SK-N-SH (cell line): ENCODE results near the gene AGO4. TPM values are rescaled to one million over a fixed set of nuclear protein-coding genes. Genes with fewer than 3 reads are reported as not detected.

Experiments used
- CTCF ChIA-PET: fragments of 300-600, 350-600 bp; formaldehyde crosslinking; extraction: SDS; loops from one replicate; lab custom pipeline; 2021; lab: Yijun Ruan, JAX
- POLR2A ChIA-PET: fragments of 350-600 bp; sonication (Branson Sonifier 250); formaldehyde crosslinking; extraction: SDS; loops from one replicate; lab custom pipeline; 2020; ENCODE audit warnings: antibody characterized with exemption, inconsistent platforms; lab: Yijun Ruan, JAX
- DNase-seq: peaks from one replicate; pipeline ENCODE4 v3.0.0; 2012
- H2AFZ ChIP-seq: fragments of 200-600 bp; sonication (generic); 2 replicates; pipeline ENCODE4 v1.8.1; 2016; ENCODE audit warnings: antibody characterized with exemption, mild to moderate bottlenecking, low read depth
- H3F3A ChIP-seq: fragments of 200-600 bp; sonication (generic); replicated peaks from 2 replicates; pipeline ENCODE3; 2016; ENCODE audit warnings: antibody characterized with exemption, mild to moderate bottlenecking; ENCODE audit not compliant: insufficient read depth
- H3K27ac ChIP-seq, 2 experiments: fragments of 200-500 bp in 1 of 2; fragments of 200-600 bp in 1 of 2; sonication (Bioruptor generic) in 1 of 2; sonication (generic), shearing (Covaris generic) in 1 of 2; 2 replicates each; pipeline versions ENCODE4 v1.5.1 to v1.6.1; 2014 to 2016; ENCODE audit warnings: low read depth in 2 of 2, inconsistent platforms in 1 of 2, low read length in 1 of 2, mild to moderate bottlenecking in 1 of 2, mixed read lengths in 1 of 2
- H3K27me3 ChIP-seq: fragments of 200-600 bp; sonication (generic), shearing (Covaris generic); 2 replicates; pipeline ENCODE4 v1.6.1; 2016; ENCODE audit warnings: mixed run types; ENCODE audit not compliant: insufficient read depth
- H3K36me3 ChIP-seq, 2 experiments: fragments of 200-500 bp in 1 of 2; fragments of 200-600 bp in 1 of 2; sonication (Bioruptor generic) in 1 of 2; sonication (generic) in 1 of 2; replicated peaks in 1 of 2; 2 replicates each; pipeline versions ENCODE3 to v1.5.1; 2014 to 2016; ENCODE audit warnings: low read length in 1 of 2, mild to moderate bottlenecking in 1 of 2; ENCODE audit not compliant: insufficient read depth in 2 of 2, control insufficient read depth in 1 of 2
- H3K4me1 ChIP-seq, 2 experiments: fragments of 200-500 bp in 1 of 2; fragments of 200-600 bp in 1 of 2; sonication (Bioruptor generic) in 1 of 2; sonication (generic), shearing (Covaris generic) in 1 of 2; 2 replicates each; pipeline versions ENCODE4 v1.5.1 to v1.6.1; 2014 to 2016; ENCODE audit warnings: low read depth in 1 of 2, low read length in 1 of 2, mixed run types in 1 of 2; ENCODE audit not compliant: insufficient read depth in 2 of 2, control insufficient read depth in 1 of 2
- H3K4me2 ChIP-seq: fragments of 200-600 bp; sonication (generic), shearing (Covaris generic); 2 replicates; pipeline ENCODE4 v1.6.1; 2017; ENCODE audit warnings: mixed run types
- H3K4me3 ChIP-seq, 2 experiments: fragments of 200-500 bp in 1 of 2; fragments of 200-600 bp in 1 of 2; sonication (Bioruptor generic) in 1 of 2; sonication (generic), shearing (Covaris generic) in 1 of 2; 2 replicates each; pipeline versions ENCODE4 v1.5.1 to v1.8.1; 2014 to 2016; ENCODE audit warnings: low read depth in 2 of 2, inconsistent platforms in 1 of 2, low read length in 1 of 2, mild to moderate bottlenecking in 1 of 2, mixed read lengths in 1 of 2, moderate library complexity in 1 of 2
- H3K79me2 ChIP-seq: fragments of 200-600 bp; sonication (generic); 2 replicates; pipeline ENCODE4 v1.8.1; 2017; ENCODE audit warnings: mild to moderate bottlenecking; ENCODE audit not compliant: insufficient read depth
- H3K9ac ChIP-seq: fragments of 200-600 bp; sonication (generic); 2 replicates; pipeline ENCODE4 v1.6.1; 2017; ENCODE audit warnings: mixed run types
- H3K9me2 ChIP-seq: fragments of 200-600 bp; sonication (generic); 2 replicates; pipeline ENCODE4 v1.6.1; 2017; ENCODE audit warnings: mixed run types
- H3K9me3 ChIP-seq: fragments of 200-600 bp; sonication (generic); 2 replicates; pipeline ENCODE4 v1.6.1; 2017; ENCODE audit warnings: mixed run types, mild to moderate bottlenecking, moderate library complexity
- H4K20me1 ChIP-seq: fragments of 200-600 bp; sonication (generic); 2 replicates; pipeline ENCODE4 v1.6.1; 2017; ENCODE audit warnings: mild to moderate bottlenecking, mixed run types; ENCODE audit not compliant: insufficient read depth
- CHD2 ChIP-seq: fragments of 150-350 bp; IDR thresholded peaks from 2 replicates; pipeline ENCODE4 v1.6.1; 2018; ENCODE audit warnings: low read length; ENCODE audit not compliant: partially characterized antibody
- CTCF ChIP-seq: fragments of 200-600 bp; sonication (generic); IDR thresholded peaks from 2 replicates; pipeline ENCODE4 v1.6.1; 2017; ENCODE audit warnings: antibody characterized with exemption, mild to moderate bottlenecking, moderate library complexity
- EP300 ChIP-seq, 2 experiments: IDR thresholded peaks; 2 replicates each; pipeline versions ENCODE4 v1.4.0 to v1.6.1; 2012; ENCODE audit warnings: borderline replicate concordance in 1 of 2, low read depth in 1 of 2, low read length in 1 of 2
- FOSL2 ChIP-seq: IDR thresholded peaks from 2 replicates; pipeline ENCODE4 v1.4.0; 2012; ENCODE audit warnings: low read depth, mild to moderate bottlenecking, moderate library complexity, borderline replicate concordance
- FOXJ3 ChIP-seq: sonication (generic); formaldehyde crosslinking; IDR thresholded peaks from 2 replicates; pipeline ENCODE4 v1.5.1; 2020; ENCODE audit warnings: mild to moderate bottlenecking, missing genetic modification reagents
- GABPA ChIP-seq: IDR thresholded peaks from 2 replicates; pipeline ENCODE4 v1.4.0; 2012; ENCODE audit warnings: low read depth, mild to moderate bottlenecking
- GATA2 ChIP-seq: sonication (generic); formaldehyde crosslinking; IDR thresholded peaks from 2 replicates; pipeline ENCODE4 v1.5.0; 2020; ENCODE audit warnings: mild to moderate bottlenecking, missing genetic modification reagents
- IRF3 ChIP-seq: fragments of 150-350 bp; IDR thresholded peaks from 2 replicates; pipeline ENCODE4 v1.6.1; 2016; ENCODE audit warnings: mild to moderate bottlenecking, low read depth, low read length
- MAX ChIP-seq: IDR thresholded peaks from 2 replicates; pipeline ENCODE4 v1.4.0; 2012; ENCODE audit warnings: low read depth
- NFIC ChIP-seq: IDR thresholded peaks from 2 replicates; pipeline ENCODE4 v1.4.0; 2012; ENCODE audit warnings: borderline replicate concordance
- RAD21 ChIP-seq: IDR thresholded peaks from 2 replicates; pipeline ENCODE4 v1.6.1; 2012; ENCODE audit warnings: mild to moderate bottlenecking, low read length
- RCOR1 ChIP-seq: fragments of 150-350 bp; IDR thresholded peaks from 2 replicates; pipeline ENCODE4 v1.6.1; 2017; ENCODE audit warnings: antibody characterized with exemption, low read length
- REST ChIP-seq: IDR thresholded peaks from 2 replicates; pipeline ENCODE4 v1.6.1; 2012; ENCODE audit warnings: mild to moderate bottlenecking, low read depth, low read length, moderate library complexity
- RXRA ChIP-seq: IDR thresholded peaks from 2 replicates; pipeline ENCODE4 v1.4.0; 2012; ENCODE audit warnings: low read depth, mild to moderate bottlenecking, borderline replicate concordance
- SIN3A ChIP-seq: IDR thresholded peaks from 2 replicates; pipeline ENCODE4 v1.6.1; 2012; ENCODE audit warnings: low read depth, mild to moderate bottlenecking, low read length, moderate library complexity, borderline replicate concordance
- TEAD4 ChIP-seq: IDR thresholded peaks from 2 replicates; pipeline ENCODE4 v1.4.0; 2012; ENCODE audit warnings: mild to moderate bottlenecking, borderline replicate concordance; ENCODE audit not compliant: insufficient read depth
- USF2 ChIP-seq: fragments of 150-350 bp; IDR thresholded peaks from 2 replicates; pipeline ENCODE4 v1.6.1; 2017; ENCODE audit warnings: antibody characterized with exemption, low read length, low read depth, borderline replicate concordance
- YY1 ChIP-seq: IDR thresholded peaks from 2 replicates; pipeline ENCODE4 v1.4.0; 2012; ENCODE audit warnings: low read depth, mild to moderate bottlenecking
- WGBS: methylation state at CpG from one replicate; pipeline ENCODE4 v1.1.6; 2017; ENCODE audit warnings: low lambda C conversion rate; 5-methylcytosine and 5-hydroxymethylcytosine counted together
- polyA plus RNA-seq, 3 experiments: library from polyadenylated mRNA; depleted of rRNA; stranded (reverse); fragments of >200 nt; gene quantifications; 2 replicates each; pipeline ENCODE4 v1.2.3, GENCODE V29; 2012

The AGO4 gene
- polyA plus RNA-seq, 1 of the 3 experiments (the other 2 are of a cell fraction), result 4.8 TPM

GRCh38 chr1:35810096-35810881 is 2.5 kb downstream of the AGO4 start:
- peak overlapping the region; percentile 94; the same call in 1 of the 2 replicates for H3K4me2 ChIP-seq
- DNase-seq, result no peak
- CTCF ChIA-PET, result interaction anchor here (0.7 to 1.2 kb wide), 2 partner anchors 9 to 15 kb away, joined by 3 read pairs; no protein-coding TSS in a partner anchor

More at GRCh38 chr1:35810096-35810881, 2.5 kb downstream of the AGO4 start:
- 50% methylated on average over 2 of the region's 2 CpGs for WGBS
- Histone ChIP-seq H3K27me3 (no peaks in the 10 kb centered on the region), H3K79me2 (peaks cover 67% of the 10 kb centered on the region), H3K36me3 (no peaks in the 10 kb centered on the region), H3K9me3 (no peaks in the 10 kb centered on the region), H3K9me2 (no peaks in the 10 kb centered on the region), H4K20me1 (peaks cover 6% of the 10 kb centered on the region), H3K27ac (peak overlapping the region in 1 of 2 experiments; percentile 8; a peak in 2 of 4 replicates), H3K9ac (no peak overlapping the region), H3F3A (peaks cover 16% of the 10 kb centered on the region), H3K4me1 (peaks cover 0 to 9% of the 10 kb centered on the region in 2 experiments; a peak in 2 of 4 replicates), H2AFZ (no peak overlapping the region), H3K4me3 (peak overlapping the region in 1 of 2 experiments; percentile 93; a peak in 1 of 4 replicates)
- POLR2A ChIA-PET, result no interaction called here
- TF ChIP-seq MAX, result no peak
- no peak for TF ChIP-seq CHD2
- no peak for TF ChIP-seq GABPA
- TF ChIP-seq USF2, result no peak
- no peak for TF ChIP-seq GATA2 (CRISPR knock-in tag)
- TF ChIP-seq RXRA, result no peak
- TF ChIP-seq FOXJ3, result no peak
- no peak for TF ChIP-seq FOSL2
- no peak for TF ChIP-seq TEAD4
- TF ChIP-seq RCOR1, result no peak
- no peak for TF ChIP-seq IRF3
- no peak for TF ChIP-seq EP300 (IDR thresholded peaks at IDR 0.05; ENCODE audit: borderline replicate concordance in 1 of 2, low read depth in 1 of 2, low read length in 1 of 2)
- TF ChIP-seq SIN3A, result no peak
- no peak for TF ChIP-seq NFIC
- no peak for TF ChIP-seq YY1
- no peak for TF ChIP-seq REST
- TF ChIP-seq CTCF, result no peak
- no peak for TF ChIP-seq RAD21
